Measurements from ENCODE around the gene THBS4.

THBS4 gene

DNA sequence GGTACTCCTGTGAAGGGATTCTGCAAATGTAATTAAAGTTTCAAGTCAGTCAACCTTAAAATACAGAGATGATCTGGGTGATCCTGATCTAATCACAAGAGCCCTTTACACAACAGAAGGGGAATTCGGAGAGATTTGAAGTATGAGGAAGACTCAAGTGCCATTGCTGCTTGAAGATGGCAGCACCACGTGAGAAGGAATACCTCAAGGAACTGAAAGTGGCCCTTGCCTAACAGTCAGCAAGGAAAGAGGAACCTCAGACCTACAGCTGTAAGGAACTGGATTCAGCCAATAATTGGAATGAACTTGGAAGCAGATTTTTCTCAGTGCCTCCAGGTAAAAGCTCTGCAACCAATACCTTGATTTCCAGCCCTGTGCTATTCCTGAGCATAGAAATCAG lies 87.4 kb downstream of the THBS4 start:
- DNase-seq, result no peak

DNA sequence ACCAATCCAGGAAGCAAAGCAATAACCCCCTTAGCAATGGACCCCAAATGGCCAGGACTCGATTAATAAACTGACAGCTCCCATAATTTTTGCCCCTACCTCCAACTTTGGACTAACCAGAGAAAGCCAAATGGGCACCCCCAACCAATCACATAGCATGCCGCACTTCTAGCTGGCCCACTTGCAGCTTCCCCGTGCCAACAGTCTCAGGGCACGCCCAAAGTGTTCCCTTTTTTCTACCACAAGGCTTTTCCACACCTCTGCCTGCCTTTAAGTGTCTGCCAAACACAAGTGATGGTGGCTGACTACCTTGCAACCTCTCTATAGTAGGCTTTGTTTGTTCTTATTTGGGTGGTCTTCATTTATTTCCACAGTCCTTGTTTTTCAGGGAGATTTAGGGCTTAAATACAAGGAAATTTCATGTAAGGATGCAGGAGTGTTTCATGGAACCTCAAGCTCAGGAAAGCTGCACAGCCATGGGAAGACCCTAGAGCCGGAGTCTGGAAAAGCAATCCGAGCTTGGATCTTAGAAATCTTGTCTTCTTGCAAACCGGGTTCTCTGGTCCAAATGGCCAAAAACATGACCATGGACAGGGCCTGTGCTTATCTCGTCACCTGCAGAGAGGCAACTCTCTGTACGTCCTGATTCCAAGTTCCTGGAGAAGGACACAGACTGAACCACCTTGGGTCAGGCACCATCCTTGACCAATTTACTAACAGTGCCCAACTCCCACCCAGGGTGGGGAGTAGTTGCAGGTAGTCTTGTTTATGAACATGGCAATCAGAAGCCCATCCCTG lies 89.2 kb downstream of the THBS4 start:
- no peak for DNase-seq

DNA sequence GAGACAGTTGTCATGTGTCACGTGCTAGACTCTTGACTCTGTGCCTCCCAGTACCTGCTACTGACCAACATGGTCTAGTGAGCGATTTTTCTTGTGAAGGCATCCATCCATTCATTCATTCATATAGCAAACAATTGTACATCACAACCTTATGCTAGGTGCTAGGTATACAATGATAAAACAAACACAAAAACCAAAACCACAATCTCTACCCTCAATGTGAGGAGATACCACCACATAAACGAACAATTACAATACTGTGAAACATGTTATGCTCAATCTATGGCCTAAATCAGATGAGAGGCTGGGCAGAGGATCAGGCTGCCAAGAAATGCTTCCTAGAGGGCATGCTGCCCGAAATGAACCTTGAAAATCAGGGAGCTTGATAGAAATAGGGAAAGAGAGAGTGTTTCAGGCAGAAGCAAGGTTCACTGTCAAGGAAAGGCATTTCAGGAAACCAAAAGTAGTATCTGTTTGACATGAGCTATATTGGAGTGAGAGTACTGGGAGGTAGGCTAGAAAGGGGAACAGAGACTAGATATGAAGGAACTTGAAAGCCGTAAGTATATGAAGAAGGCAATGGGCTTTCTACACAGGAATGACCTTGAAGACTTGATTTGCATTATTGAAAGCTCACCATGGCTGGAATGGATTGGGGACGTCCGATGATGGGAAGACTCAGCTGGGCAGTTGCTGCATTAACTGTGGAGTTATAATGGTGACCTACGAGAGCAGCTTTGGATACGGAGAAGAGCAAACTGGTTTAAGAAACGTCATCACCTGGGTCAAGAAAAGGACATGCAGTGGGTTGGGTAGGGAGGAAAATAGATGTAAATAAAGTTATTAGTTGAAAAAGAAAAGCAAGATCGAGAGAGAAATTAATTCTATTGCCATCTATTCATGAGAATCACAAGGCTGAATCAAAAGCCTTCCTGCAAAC lies 90.1 kb downstream of the THBS4 start:
- peak in 1 of 2 donors; percentile 7 for DNase-seq

DNA sequence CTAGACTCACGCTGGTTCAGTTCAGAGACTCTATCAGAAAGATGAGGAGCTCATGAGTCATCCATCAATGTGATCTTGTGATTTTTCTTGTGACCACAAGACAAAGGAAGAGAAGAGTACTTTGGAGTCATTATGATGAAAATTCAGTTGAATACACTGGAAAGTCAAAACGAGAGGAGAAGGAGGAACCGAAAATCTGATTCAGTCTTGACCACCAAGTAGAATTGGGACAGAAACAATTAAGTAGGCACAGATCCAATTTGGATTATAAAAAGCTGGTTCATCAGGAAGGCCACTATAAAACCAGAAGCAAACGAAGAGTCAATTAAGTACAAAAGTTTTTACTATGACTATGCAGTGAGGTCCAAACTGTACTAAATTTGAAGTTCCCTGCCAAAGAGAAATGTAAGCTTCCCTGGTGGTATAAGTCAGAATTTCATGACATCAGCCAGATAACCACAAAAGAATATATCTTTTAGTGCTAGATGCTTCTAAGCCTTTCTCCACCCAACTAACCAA lies 90.9 kb downstream of the THBS4 start:
- DNase-seq, result no peak

DNA sequence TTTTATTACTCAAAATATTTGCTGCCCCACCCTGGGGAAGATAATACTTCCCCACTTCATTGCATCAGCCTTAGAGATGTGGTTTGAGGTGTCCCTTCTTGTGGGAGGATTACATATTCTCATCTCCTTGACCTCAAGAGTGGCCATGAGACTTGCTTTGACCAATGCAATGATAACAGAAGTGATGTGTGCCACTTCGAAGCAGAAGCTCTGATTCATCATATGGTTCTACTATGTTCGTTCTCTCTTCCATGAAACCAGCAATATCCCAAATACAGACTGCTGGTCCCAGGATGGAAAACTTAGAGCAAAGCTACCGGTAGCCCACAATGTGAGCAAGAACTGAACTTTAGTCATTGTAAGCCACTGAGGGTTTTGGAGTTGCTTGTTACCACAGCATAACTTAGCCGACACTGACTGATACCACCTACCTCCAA lies 92.0 kb downstream of the THBS4 start:
- DNase-seq, result peak in 1 of 2 donors; percentile 5

DNA sequence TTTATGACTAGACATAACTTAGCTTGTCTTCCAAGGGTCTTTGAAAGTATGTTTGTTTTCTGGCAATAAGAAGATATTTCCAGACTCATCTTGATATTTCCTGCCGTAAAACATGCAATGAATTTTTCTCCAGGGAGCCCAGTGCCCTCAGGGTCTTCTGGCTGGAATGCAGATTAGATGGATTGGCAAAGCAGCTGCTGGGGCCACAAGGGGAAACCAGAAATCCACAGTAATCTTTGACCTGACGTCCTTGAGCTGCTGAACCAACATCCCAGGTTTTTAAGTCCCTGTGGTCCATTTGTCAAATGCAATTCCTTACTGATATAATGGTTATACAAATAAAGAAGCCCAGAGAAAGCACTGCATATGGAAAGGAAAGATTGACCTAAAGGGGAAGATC lies 93.0 kb downstream of the THBS4 start:
- no peak for DNase-seq

DNA sequence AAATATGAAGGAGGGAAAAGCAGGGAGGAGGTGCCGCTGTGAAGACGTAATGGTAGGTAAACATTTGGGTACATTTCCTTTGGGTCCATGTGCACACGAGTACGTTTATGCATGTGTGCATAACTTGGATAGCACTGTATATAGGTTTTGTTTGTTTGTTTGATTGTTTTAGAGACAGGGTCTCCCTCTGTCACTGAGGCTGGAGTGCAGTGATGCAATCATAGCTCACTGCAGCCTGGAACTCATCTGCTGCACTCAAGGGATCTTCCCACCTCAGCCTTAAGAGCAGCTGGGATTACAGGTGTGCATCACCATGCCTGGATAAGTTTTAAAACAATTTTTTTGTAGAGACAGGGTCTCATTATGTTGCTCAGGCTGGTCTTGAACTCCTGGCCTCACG lies 94.0 kb downstream of the THBS4 start:
- no peak for DNase-seq

All from bone marrow (tissue), 2 donors.